Femur (tissue), 1 donor: Measurements from ENCODE around the gene SRGAP3.

Experiments
- DNase-seq: peaks from one replicate; pipeline ENCODE4 v3.0.0-alpha.2; 2017

The SRGAP3 gene

GRCh38 chr3:9077029-9077428 is 172.4 kb downstream of the SRGAP3 start:
- no peak for DNase-seq

GRCh38 chr3:9075762-9076161 is 173.7 kb downstream of the SRGAP3 start:
- DNase-seq = no peak

GRCh38 chr3:9074079-9074478 is 175.4 kb downstream of the SRGAP3 start:
- peak; percentile 35 for DNase-seq

- DNase-seq = no peak
These were observed 176.8 kb downstream of the SRGAP3 start for GRCh38 chr3:9072667-9073009.

- no peak for DNase-seq
These were observed 177.3 kb downstream of the SRGAP3 start for GRCh38 chr3:9071936-9072666.

- DNase-seq = no peak
These were observed 178.5 kb downstream of the SRGAP3 start for GRCh38 chr3:9070961-9071360.

DNA sequence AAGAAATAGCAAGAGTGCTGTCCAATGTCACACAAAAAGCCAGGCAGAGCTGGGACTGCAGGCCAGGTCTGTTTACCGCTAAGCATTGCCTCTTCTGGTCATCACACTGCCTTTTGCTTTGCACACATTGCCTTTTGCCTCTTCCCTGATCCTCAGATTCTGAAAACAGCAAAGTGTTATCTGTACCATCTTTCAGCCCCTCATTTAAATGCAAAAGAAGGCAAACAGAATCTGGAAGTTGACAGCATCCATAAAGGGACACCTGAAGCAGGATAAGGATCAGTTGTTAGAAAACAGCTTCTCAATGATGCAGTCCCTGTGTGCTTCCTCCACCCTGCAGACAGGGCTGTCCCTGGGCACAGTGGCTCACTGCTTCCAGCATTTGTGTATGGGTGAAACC is 179.5 kb downstream of the SRGAP3 start:
- DNase-seq = no peak

GRCh38 chr3:9068051-9068450 is 181.4 kb downstream of the SRGAP3 start:
- peak; percentile 49 for DNase-seq

- DNase-seq = peak; percentile 55
These were observed 182.0 kb downstream of the SRGAP3 start for GRCh38 chr3:9067352-9067975.

- DNase-seq = no peak
These were observed 182.7 kb downstream of the SRGAP3 start for GRCh38 chr3:9066775-9067174.

DNA sequence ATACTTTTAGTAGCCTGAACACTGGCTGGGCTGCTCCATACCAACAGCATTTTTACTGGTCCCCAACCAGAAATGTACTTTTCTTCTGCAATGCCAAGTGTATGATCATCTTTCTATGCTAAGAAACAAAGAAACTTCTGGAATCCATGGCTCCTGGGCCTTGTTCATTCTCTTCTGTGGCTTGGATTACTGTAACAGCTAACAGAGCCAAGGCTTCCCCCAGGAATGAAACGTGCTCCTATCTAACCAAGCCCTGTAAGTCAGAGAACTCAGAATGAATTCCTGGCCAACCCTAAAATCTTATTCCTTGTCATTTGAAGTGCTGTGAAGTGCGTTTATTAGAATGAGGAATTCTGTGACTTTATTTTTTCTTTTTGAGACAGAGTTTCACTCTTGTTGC is 183.3 kb downstream of the SRGAP3 start:
- DNase-seq = no peak

DNA sequence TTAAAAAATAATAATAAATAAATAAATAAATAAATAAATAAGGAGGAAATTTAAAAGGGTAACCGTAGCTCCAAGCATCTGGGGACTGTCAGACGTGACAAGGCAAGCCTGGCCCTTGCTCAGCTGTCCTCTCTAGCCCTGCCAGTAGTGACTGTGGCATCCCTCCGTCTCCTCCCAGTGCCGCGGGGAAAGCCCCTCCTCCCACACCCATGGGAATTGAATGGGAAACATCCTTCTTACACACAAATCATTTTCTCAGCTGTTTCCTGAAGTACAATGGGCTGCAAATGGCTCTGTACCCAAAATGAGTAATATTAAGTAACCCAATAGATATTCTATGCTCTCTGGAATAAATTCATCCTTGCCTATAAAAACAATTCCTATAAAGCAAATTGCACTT is 184.6 kb downstream of the SRGAP3 start:
- DNase-seq = peak; percentile 63

GRCh38 chr3:9064251-9064650 is 185.2 kb downstream of the SRGAP3 start:
- DNase-seq = no peak

GRCh38 chr3:9062570-9062969 is 186.9 kb downstream of the SRGAP3 start:
- no peak for DNase-seq

GRCh38 chr3:9061634-9062033 is 187.8 kb downstream of the SRGAP3 start:
- DNase-seq = no peak

- DNase-seq = no peak
These were observed 189.7 kb downstream of the SRGAP3 start for GRCh38 chr3:9059489-9060400.

GRCh38 chr3:9056581-9056980 is 192.9 kb downstream of the SRGAP3 start:
- DNase-seq = no peak

DNA sequence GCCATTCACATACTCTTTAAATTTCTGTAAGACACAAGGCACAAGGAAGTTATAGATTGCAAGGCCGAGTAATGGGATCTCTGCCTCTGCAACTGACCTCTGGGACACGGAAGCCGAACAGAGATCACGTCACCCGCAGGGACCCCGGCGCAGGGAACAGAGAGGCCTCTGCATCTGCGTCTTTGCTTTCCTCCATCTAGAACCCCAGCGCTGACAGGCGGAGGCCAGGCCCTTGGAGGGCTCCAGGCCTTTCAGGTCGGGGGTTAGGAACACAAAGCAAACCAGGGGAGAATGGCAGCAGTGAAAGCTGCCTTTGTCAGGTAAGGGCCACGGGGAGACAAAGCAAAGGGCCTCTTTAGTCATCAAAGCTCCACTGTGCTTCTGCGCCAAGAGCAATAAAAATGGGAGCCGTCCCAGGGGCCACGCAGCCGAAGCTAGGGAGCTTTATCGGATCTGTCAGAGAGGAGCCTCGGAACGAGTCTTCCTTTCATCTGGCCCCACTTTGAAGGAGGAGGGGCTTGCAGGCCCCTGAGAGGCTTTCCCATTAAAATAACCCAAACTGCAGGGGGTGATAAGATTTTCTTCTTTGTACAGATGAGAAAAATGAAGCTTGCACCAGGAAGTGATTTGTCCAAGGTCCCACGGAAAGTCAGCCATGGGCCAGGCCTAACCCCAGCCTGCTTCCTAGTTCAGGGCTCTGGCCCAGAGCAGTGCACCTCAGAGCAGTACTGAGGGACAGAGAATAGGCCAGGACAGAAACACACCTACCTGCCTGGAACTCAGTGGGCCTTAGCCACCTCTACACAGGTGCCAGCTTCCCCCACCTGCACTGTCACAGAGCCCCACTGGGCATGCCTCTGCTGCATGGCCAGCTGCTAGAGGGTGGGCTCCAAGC is 201.7 kb downstream of the SRGAP3 start:
- no peak for DNase-seq

- no peak for DNase-seq
These were observed 204.1 kb downstream of the SRGAP3 start for GRCh38 chr3:9045371-9045770.

GRCh38 chr3:9043063-9043462 is 206.4 kb downstream of the SRGAP3 start:
- no peak for DNase-seq

DNA sequence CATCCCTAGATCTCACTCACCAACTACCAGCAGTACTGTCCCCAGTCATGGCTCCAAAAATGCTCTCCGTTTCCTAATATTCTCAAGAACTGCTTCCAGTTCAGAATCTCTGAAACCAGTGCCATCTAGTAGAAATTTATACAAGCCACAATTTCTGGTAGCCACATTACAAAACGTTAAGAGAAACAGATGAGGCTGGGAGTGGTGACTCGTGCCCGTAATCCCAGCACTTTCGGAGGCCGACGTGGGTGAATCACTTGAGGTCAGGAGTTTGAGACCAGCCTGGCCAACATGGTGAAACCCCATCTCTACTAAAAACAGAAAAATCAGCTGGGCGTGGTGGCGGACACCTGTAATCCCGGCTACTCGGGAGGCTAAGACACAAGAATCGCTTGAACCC is 207.8 kb downstream of the SRGAP3 start:
- DNase-seq = no peak

- DNase-seq = no peak
These were observed 208.4 kb downstream of the SRGAP3 start for GRCh38 chr3:9040996-9041395.
